HepG2 (cell line): ENCODE results near the gene NECTIN2. TPM values are rescaled to one million over a fixed set of nuclear protein-coding genes. Genes with fewer than 3 reads are reported as not detected.
A peak's percentile ranks its signal among the peaks of the same experiment; 100 is the strongest.

ENCODE experiments used
- HMG20A ChIP-seq: IDR thresholded peaks from 2 replicates; pipeline ENCODE4 v1.6.1; 2016; ENCODE audit warnings: borderline replicate concordance
- HNRNPLL ChIP-seq: fragments of 200-400 bp; formaldehyde crosslinking; IDR thresholded peaks from 2 replicates; pipeline ENCODE4 v1.6.1; 2017; ENCODE audit warnings: mild to moderate bottlenecking, low read depth, low read length; ENCODE audit not compliant: poor library complexity, severe bottlenecking
- ISX ChIP-seq: sonication (generic); formaldehyde crosslinking; conservative IDR thresholded peaks from 2 replicates; pipeline ENCODE4 v1.5.0; 2020; ENCODE audit warnings: missing genetic modification reagents
- KDM2A ChIP-seq: sonication (generic); formaldehyde crosslinking; IDR thresholded peaks from 2 replicates; pipeline ENCODE4 v1.4.0; 2020; ENCODE audit warnings: low read depth, missing genetic modification reagents, borderline replicate concordance
- KDM3A ChIP-seq: IDR thresholded peaks from 2 replicates; pipeline ENCODE4 v1.6.1; 2018; ENCODE audit warnings: low read depth, missing compliant biosample characterization
- MBD4 ChIP-seq: IDR thresholded peaks from 2 replicates; pipeline ENCODE4 v1.6.1; 2012; ENCODE audit warnings: low read length, inconsistent platforms, borderline replicate concordance
- MIER3 ChIP-seq: IDR thresholded peaks from 2 replicates; pipeline ENCODE4 v1.6.1; 2016; ENCODE audit warnings: missing compliant biosample characterization, borderline replicate concordance
- NFYC ChIP-seq: IDR thresholded peaks from 2 replicates; pipeline ENCODE4 v1.6.1; 2016; ENCODE audit warnings: missing genetic modification reagents, missing compliant biosample characterization
- NR3C1 ChIP-seq: sonication (generic); formaldehyde crosslinking; IDR thresholded peaks from 2 replicates; pipeline ENCODE4 v1.4.0; 2020; ENCODE audit warnings: missing genetic modification reagents
- PTBP1 ChIP-seq: fragments of 200-400 bp; formaldehyde crosslinking; IDR thresholded peaks from 2 replicates; pipeline ENCODE4 v1.6.1; 2018; ENCODE audit warnings: low read length, low read depth; ENCODE audit not compliant: poor library complexity, severe bottlenecking
- SETDB1 ChIP-seq: sonication (generic); formaldehyde crosslinking; IDR thresholded peaks from 2 replicates; pipeline ENCODE4 v1.5.1; 2020; ENCODE audit warnings: missing genetic modification reagents, mild to moderate bottlenecking, borderline replicate concordance
- SRSF9 ChIP-seq: fragments of 200-400 bp; formaldehyde crosslinking; IDR thresholded peaks from 2 replicates; pipeline ENCODE4 v1.6.1; 2018; ENCODE audit warnings: borderline replicate concordance, mild to moderate bottlenecking, low read depth, low read length; ENCODE audit not compliant: insufficient read depth, poor library complexity, severe bottlenecking
- STAG1 ChIP-seq: sonication (generic); formaldehyde crosslinking; IDR thresholded peaks from 2 replicates; pipeline ENCODE4 v1.4.0; 2020; ENCODE audit warnings: missing genetic modification reagents
- TBX2 ChIP-seq: sonication (generic); formaldehyde crosslinking; IDR thresholded peaks from 2 replicates; pipeline ENCODE4 v1.5.0; 2020; ENCODE audit warnings: missing genetic modification reagents, mild to moderate bottlenecking, borderline replicate concordance
- U2AF1 ChIP-seq: fragments of 200-400 bp; formaldehyde crosslinking; optimal IDR thresholded peaks from 2 replicates; pipeline ENCODE3; 2017; ENCODE audit warnings: mild to moderate bottlenecking, low read depth, low read length
- ZBTB38 ChIP-seq: sonication (generic); formaldehyde crosslinking; IDR thresholded peaks from 2 replicates; pipeline ENCODE4 v1.5.1; 2020; ENCODE audit warnings: mild to moderate bottlenecking, missing genetic modification reagents
- ZFAT ChIP-seq: sonication (generic); formaldehyde crosslinking; conservative IDR thresholded peaks from 2 replicates; pipeline ENCODE4 v1.8.1; 2023; ENCODE audit warnings: missing genetic modification reagents, inconsistent platforms
- ZFP1 ChIP-seq: IDR thresholded peaks from 2 replicates; pipeline ENCODE4 v1.6.1; 2016
- ZNF329 ChIP-seq: sonication (generic); formaldehyde crosslinking; IDR thresholded peaks from 2 replicates; pipeline ENCODE4 v1.9.0; 2021; ENCODE audit warnings: low read depth, mild to moderate bottlenecking, missing genetic modification reagents
- ZNF775 ChIP-seq: sonication (generic); formaldehyde crosslinking; IDR thresholded peaks from 2 replicates; pipeline ENCODE4 v1.4.0; 2020; ENCODE audit warnings: missing genetic modification reagents, mild to moderate bottlenecking, moderate library complexity, borderline replicate concordance
- polyA plus RNA-seq, 8 experiments: library from polyadenylated mRNA; depleted of rRNA in 3 of 8; stranded (reverse) in 7 of 8; unstranded in 1 of 8; fragments of >200 nt; fragmentation: Illumina TruSeq in 4 of 8; extraction: Trizol in 4 of 8; gene quantifications; 2 replicates each; pipeline versions ENCODE4 v1.2.1 to v1.2.3, GENCODE V29; 2011 to 2016; ENCODE audit warnings: low read depth in 4 of 8, missing spikeins in 1 of 8, mixed read lengths in 1 of 8; ENCODE audit not compliant: insufficient read depth in 1 of 8
- total RNA-seq, 5 experiments: library from RNA; depleted of rRNA; stranded (reverse); fragments of >200 nt; fragmentation: Illumina TruSeq; extraction: Trizol; gene quantifications; 2 replicates each; pipeline ENCODE4 v1.2.3, GENCODE V29; 2016; ENCODE audit warnings: low read depth in 1 of 5
- TF ChIP-seq, protein P1 (sequence below): sonication (generic); formaldehyde crosslinking; IDR thresholded peaks from 2 replicates; pipeline ENCODE4 v1.5.0; 2020; ENCODE audit warnings: missing genetic modification reagents, mild to moderate bottlenecking, borderline replicate concordance
- TF ChIP-seq, protein P2 (sequence below): IDR thresholded peaks from 2 replicates; pipeline ENCODE4 v1.6.1; 2016; ENCODE audit warnings: low read depth, missing genetic modification reagents, missing compliant biosample characterization
- TF ChIP-seq, protein P3 (sequence below): sonication (generic); formaldehyde crosslinking; IDR thresholded peaks from 2 replicates; pipeline ENCODE4 v1.4.0; 2020; ENCODE audit warnings: mild to moderate bottlenecking, missing genetic modification reagents

The NECTIN2 gene
- total and polyA plus RNA-seq, 2 of the 13 experiments (the other 11 are each of a cell fraction or from before 2014, with no cell fraction given), result 75.4 to 114 TPM

DNA sequence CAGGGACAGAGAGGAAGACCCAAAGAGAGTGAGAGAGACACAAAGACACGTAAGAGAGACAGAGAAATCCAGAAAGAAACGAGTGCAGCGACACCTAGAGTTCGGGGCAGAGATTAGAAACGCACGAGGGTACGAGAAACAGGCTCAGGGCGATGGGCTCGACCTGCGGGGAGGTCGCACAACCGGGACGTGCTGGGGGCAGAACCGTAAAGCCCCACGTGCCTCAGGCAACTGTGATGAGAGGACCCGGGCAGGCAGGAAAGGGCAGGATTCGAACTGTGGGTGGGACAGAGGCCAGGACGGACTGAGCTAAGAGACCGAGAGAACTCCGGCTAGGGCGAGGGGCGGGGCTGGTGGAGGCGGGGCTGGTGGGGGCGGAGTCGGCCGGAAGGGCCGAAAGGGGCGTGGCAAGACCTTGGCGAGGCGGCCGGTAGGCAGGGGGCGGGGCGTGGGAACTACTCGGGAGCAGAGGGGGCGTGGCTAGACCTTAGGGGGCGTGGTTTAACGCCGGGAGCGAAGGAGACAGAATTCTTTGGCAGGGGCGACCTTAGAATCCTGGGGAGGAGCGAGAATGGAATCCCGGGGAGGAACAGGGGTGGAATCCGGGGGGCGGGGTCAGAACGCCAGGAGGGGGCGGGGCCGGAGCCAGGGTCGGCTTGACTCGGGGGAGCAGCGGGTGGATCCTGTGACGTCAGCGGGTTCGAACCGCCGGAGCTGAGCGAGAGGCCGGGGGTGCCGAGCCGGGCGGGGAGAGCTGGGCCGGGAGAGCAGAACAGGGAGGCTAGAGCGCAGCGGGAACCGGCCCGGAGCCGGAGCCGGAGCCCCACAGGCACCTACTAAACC lies at the start of gene NECTIN2 (continued):
- TF ChIP-seq, protein P1, sequence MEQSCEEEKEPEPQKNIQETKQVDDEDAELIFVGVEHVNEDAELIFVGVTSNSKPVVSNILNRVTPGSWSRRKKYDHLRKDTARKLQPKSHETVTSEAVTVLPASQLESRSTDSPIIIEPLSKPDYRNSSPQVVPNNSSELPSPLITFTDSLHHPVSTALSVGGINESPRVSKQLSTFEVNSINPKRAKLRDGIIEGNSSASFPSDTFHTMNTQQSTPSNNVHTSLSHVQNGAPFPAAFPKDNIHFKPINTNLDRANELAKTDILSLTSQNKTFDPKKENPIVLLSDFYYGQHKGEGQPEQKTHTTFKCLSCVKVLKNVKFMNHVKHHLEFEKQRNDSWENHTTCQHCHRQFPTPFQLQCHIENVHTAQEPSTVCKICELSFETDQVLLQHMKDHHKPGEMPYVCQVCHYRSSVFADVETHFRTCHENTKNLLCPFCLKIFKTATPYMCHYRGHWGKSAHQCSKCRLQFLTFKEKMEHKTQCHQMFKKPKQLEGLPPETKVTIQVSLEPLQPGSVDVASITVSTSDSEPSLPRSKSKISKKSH (CRISPR knock-in tag), result no peak; the same call in 1 of the 2 replicates
- TF ChIP-seq HNRNPLL (no peak), MIER3 (peak; percentile 24; the same call in 1 of the 2 replicates), KDM2A (CRISPR knock-in tag) (no peak; the same call in 1 of the 2 replicates), ZFAT (CRISPR knock-in tag) (no peak), TBX2 (CRISPR knock-in tag) (no peak; the same call in 1 of the 2 replicates), STAG1 (peak; percentile 74), ZFP1 (CRISPR knock-in tag) (no peak), PTBP1 (no peak), ZNF329 (no peak), U2AF1 (no peak), KDM3A (CRISPR knock-in tag) (0 out of 2 replicates have a peak, but pooled peaks have one; percentile 37), SETDB1 (CRISPR knock-in tag) (no peak), ZNF775 (CRISPR knock-in tag) (no peak), ISX (CRISPR knock-in tag) (no peak), MBD4 (no peak), SRSF9 (no peak), NFYC (CRISPR knock-in tag) (no peak), HMG20A (CRISPR knock-in tag) (no peak), NR3C1 (CRISPR knock-in tag) (no peak), ZBTB38 (CRISPR knock-in tag) (no peak)
- TF ChIP-seq, protein P2, sequence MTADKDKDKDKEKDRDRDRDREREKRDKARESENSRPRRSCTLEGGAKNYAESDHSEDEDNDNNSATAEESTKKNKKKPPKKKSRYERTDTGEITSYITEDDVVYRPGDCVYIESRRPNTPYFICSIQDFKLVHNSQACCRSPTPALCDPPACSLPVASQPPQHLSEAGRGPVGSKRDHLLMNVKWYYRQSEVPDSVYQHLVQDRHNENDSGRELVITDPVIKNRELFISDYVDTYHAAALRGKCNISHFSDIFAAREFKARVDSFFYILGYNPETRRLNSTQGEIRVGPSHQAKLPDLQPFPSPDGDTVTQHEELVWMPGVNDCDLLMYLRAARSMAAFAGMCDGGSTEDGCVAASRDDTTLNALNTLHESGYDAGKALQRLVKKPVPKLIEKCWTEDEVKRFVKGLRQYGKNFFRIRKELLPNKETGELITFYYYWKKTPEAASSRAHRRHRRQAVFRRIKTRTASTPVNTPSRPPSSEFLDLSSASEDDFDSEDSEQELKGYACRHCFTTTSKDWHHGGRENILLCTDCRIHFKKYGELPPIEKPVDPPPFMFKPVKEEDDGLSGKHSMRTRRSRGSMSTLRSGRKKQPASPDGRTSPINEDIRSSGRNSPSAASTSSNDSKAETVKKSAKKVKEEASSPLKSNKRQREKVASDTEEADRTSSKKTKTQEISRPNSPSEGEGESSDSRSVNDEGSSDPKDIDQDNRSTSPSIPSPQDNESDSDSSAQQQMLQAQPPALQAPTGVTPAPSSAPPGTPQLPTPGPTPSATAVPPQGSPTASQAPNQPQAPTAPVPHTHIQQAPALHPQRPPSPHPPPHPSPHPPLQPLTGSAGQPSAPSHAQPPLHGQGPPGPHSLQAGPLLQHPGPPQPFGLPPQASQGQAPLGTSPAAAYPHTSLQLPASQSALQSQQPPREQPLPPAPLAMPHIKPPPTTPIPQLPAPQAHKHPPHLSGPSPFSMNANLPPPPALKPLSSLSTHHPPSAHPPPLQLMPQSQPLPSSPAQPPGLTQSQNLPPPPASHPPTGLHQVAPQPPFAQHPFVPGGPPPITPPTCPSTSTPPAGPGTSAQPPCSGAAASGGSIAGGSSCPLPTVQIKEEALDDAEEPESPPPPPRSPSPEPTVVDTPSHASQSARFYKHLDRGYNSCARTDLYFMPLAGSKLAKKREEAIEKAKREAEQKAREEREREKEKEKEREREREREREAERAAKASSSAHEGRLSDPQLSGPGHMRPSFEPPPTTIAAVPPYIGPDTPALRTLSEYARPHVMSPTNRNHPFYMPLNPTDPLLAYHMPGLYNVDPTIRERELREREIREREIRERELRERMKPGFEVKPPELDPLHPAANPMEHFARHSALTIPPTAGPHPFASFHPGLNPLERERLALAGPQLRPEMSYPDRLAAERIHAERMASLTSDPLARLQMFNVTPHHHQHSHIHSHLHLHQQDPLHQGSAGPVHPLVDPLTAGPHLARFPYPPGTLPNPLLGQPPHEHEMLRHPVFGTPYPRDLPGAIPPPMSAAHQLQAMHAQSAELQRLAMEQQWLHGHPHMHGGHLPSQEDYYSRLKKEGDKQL (CRISPR knock-in tag), result no peak
- TF ChIP-seq, protein P3, sequence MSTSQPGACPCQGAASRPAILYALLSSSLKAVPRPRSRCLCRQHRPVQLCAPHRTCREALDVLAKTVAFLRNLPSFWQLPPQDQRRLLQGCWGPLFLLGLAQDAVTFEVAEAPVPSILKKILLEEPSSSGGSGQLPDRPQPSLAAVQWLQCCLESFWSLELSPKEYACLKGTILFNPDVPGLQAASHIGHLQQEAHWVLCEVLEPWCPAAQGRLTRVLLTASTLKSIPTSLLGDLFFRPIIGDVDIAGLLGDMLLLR (CRISPR knock-in tag), result peak; percentile 25; the same call in 1 of the 2 replicates
